ENCODE measurements around the gene C11orf58.

The C11orf58 gene

DNA sequence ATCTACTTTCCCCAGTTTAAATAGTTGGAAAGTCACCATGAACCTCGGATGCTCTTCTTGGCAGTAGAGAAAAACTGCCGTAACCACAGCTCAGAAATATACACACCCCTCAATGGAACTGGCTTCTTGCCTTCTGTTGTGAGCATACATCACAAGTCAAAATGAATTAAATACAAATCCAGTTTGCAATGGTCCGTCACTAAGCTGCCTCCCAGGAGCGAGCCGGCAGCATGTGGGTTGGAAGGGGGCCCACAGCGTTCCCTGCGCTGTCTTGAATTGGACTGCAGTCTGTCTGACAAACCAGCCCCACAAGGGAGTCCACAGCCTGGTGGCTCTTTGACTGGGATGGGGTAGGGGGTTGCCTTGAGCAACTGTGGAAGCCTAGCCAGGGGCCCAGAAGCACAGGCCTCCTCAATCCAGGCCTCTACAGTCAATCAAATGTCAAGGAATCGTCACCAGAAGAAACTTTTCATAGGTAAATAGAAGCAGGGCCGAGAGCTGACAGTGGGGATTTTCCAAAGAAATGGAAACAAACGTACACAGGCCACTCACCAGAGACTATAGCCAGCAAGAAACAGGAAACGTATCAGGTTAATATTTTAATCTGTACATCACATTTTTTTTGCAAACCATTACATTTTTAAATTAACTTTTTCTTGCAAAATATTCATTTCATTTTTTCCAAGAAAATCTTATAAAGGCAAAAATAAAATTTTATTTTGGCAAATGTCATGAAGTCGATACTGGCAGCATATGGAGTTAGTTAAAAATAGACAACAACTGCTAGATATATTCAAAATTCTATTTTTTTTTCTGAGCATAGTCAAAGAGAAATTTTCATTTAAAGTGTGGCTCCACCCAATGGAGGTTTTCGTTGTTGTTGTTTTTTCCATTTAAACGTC, 38.5 kb downstream of the C11orf58 start:
- H3K36me3 ChIP-seq (ENCODE audit: control insufficient read depth in 2 of 2, insufficient read depth in 2 of 2, low read length in 2 of 2): peaks cover 0 to 12% of the 10 kb centered on the region in 2 donors
- H3K4me3 ChIP-seq (ENCODE audit: low read length in 2 of 2): no peak overlapping the region
- H3K27me3 ChIP-seq (ENCODE audit: control insufficient read depth in 2 of 2, insufficient read depth in 2 of 2, low read length in 2 of 2): no peaks in the 10 kb centered on the region
- H3K9me3 ChIP-seq (ENCODE audit: control insufficient read depth in 2 of 2, low read length in 2 of 2): no peaks in the 10 kb centered on the region
- H3K4me1 ChIP-seq (ENCODE audit: control insufficient read depth in 2 of 2, insufficient read depth in 2 of 2, low read length in 2 of 2): peaks cover 2 to 6% of the 10 kb centered on the region in 2 donors
- no peak overlapping the region for H3K27ac ChIP-seq (ENCODE audit: low read depth in 2 of 2, low read length in 2 of 2)
- H3K9ac ChIP-seq (ENCODE audit: low read depth in 1 of 2, low read length in 2 of 2): no peak overlapping the region

DNA sequence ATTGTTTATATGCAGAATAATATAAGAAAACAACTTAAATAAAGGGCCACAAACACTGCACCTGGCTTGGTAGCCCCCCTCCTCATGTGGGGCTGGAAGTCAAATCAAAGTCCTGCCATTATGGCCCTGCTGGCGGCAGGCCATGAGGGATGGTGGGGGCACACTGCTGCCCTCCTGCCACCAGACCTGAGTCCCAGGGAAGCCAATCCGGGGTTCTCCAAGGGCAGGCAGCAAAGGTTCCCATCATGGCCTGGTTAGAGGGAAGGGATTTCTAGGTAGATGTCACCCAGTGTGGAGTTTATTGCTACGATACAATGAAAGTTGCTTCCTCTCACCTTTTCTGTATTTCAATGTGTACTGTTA, 39.1 kb downstream of the C11orf58 start:
- Histone ChIP-seq H3K27me3 (ENCODE audit: control insufficient read depth in 2 of 2, insufficient read depth in 2 of 2, low read length in 2 of 2) (no peaks in the 10 kb centered on the region), H3K27ac (ENCODE audit: low read depth in 2 of 2, low read length in 2 of 2) (no peak overlapping the region), H3K4me3 (ENCODE audit: low read length in 2 of 2) (no peak overlapping the region), H3K9me3 (ENCODE audit: control insufficient read depth in 2 of 2, low read length in 2 of 2) (no peaks in the 10 kb centered on the region), H3K4me1 (ENCODE audit: control insufficient read depth in 2 of 2, insufficient read depth in 2 of 2, low read length in 2 of 2) (peaks cover 2 to 6% of the 10 kb centered on the region in 2 donors), H3K36me3 (ENCODE audit: control insufficient read depth in 2 of 2, insufficient read depth in 2 of 2, low read length in 2 of 2) (peaks cover 2 to 15% of the 10 kb centered on the region in 2 donors), H3K9ac (ENCODE audit: low read depth in 1 of 2, low read length in 2 of 2) (no peak overlapping the region)

DNA sequence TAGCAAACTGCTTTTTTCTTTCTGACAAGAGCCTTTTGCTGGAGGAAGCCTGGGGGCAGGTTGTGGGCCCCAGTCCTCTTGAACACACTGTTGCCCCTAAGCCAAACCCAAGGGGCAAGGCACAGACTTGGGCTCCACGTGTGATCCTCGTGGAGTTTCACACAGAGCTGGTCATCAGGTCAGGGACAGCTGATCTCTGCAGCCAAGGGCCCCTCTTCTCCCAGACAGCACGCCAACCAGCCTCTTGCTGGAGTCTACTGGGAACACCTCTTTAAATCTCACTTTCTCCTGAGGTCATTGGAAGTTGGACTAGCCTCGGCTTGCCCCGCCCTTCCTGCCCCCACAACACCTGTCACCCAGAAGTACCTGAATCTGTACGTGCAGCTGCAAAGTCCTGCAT, 39.8 kb downstream of the C11orf58 start:
- no peak overlapping the region for H3K9ac ChIP-seq (ENCODE audit: low read depth in 1 of 2, low read length in 2 of 2)
- peaks cover 2 to 21% of the 10 kb centered on the region in 2 donors for H3K36me3 ChIP-seq (ENCODE audit: control insufficient read depth in 2 of 2, insufficient read depth in 2 of 2, low read length in 2 of 2)
- no peak overlapping the region for H3K4me3 ChIP-seq (ENCODE audit: low read length in 2 of 2)
- H3K27me3 ChIP-seq (ENCODE audit: control insufficient read depth in 2 of 2, insufficient read depth in 2 of 2, low read length in 2 of 2): no peaks in the 10 kb centered on the region
- H3K9me3 ChIP-seq (ENCODE audit: control insufficient read depth in 2 of 2, low read length in 2 of 2): no peaks in the 10 kb centered on the region
- peaks cover 2 to 6% of the 10 kb centered on the region in 2 donors for H3K4me1 ChIP-seq (ENCODE audit: control insufficient read depth in 2 of 2, insufficient read depth in 2 of 2, low read length in 2 of 2)
- no peak overlapping the region for H3K27ac ChIP-seq (ENCODE audit: low read depth in 2 of 2, low read length in 2 of 2)

DNA sequence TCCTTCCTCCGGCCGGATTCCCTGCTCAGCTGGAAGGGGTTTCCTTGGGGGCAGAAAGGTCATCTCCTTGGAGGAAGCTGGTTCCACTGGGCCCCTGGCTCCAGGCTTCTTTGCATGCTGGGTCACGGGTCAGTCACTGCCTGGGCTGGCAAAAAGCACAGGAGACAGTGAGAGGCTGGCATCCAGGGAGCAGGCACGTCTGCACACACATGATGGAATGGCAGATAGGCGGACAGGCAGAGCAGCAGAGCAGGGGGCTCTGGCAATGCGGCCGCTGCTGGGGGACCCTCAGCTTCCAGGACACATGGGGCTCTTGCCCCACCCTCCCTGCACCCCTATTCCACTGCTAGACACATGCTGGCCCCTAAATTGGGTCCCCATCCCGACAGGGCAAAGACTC, 40.4 kb downstream of the C11orf58 start:
- H3K4me3 ChIP-seq (ENCODE audit: low read length in 2 of 2): no peak overlapping the region
- H3K36me3 ChIP-seq (ENCODE audit: control insufficient read depth in 2 of 2, insufficient read depth in 2 of 2, low read length in 2 of 2): peaks cover 2 to 24% of the 10 kb centered on the region in 2 donors
- H3K9me3 ChIP-seq (ENCODE audit: control insufficient read depth in 2 of 2, low read length in 2 of 2): no peaks in the 10 kb centered on the region
- H3K27me3 ChIP-seq (ENCODE audit: control insufficient read depth in 2 of 2, insufficient read depth in 2 of 2, low read length in 2 of 2): no peaks in the 10 kb centered on the region
- no peak overlapping the region for H3K9ac ChIP-seq (ENCODE audit: low read depth in 1 of 2, low read length in 2 of 2)
- H3K4me1 ChIP-seq (ENCODE audit: control insufficient read depth in 2 of 2, insufficient read depth in 2 of 2, low read length in 2 of 2): peaks cover 2 to 6% of the 10 kb centered on the region in 2 donors
- no peak overlapping the region for H3K27ac ChIP-seq (ENCODE audit: low read depth in 2 of 2, low read length in 2 of 2)

DNA sequence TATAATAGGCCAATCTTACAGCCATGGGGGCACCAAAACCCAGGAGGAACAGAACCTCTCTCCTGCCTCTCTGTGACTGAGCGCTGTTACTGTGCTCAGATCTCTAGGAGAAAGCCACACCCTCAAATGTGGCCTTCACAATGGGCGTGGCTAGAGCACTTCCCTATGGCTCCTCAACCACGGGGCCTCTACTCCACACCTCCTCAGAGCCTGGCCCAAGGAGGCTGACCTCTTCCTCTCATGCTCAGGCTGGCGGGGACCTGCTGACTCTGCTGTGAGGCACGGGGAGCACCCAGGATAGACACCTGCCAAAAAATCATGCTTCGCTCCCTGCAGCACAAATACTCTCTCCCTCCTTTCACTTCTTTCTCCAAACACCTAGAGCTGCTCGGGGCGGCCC, 41.0 kb downstream of the C11orf58 start:
- Histone ChIP-seq H3K36me3 (ENCODE audit: control insufficient read depth in 2 of 2, insufficient read depth in 2 of 2, low read length in 2 of 2) (peaks cover 2 to 24% of the 10 kb centered on the region in 2 donors), H3K27me3 (ENCODE audit: control insufficient read depth in 2 of 2, insufficient read depth in 2 of 2, low read length in 2 of 2) (no peaks in the 10 kb centered on the region), H3K4me1 (ENCODE audit: control insufficient read depth in 2 of 2, insufficient read depth in 2 of 2, low read length in 2 of 2) (peaks cover 2 to 6% of the 10 kb centered on the region in 2 donors), H3K4me3 (ENCODE audit: low read length in 2 of 2) (no peak overlapping the region), H3K9me3 (ENCODE audit: control insufficient read depth in 2 of 2, low read length in 2 of 2) (no peaks in the 10 kb centered on the region), H3K9ac (ENCODE audit: low read depth in 1 of 2, low read length in 2 of 2) (no peak overlapping the region), H3K27ac (ENCODE audit: low read depth in 2 of 2, low read length in 2 of 2) (no peak overlapping the region)

DNA sequence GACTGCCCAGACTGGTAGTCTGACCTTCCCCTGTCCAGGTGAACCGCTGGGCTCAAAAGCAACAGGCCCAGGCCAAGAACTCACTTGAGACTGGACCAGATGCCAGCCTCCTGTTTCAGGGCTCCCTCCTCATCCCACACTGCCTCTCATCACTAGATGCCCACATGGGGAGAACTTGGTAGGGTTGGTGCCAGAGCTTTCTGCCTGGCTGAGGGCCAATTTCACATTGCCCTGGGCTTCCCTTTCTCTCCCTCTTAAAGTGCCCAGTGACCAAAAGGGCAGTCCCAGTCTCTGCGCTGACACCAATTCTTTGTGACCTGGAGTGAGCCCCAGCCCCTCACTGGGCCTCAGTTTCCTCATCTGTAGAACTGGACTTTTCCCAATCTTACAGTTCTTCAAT, 41.7 kb downstream of the C11orf58 start:
- H3K36me3 ChIP-seq (ENCODE audit: control insufficient read depth in 2 of 2, insufficient read depth in 2 of 2, low read length in 2 of 2): peaks cover 2 to 24% of the 10 kb centered on the region in 2 donors
- no peak overlapping the region for H3K27ac ChIP-seq (ENCODE audit: low read depth in 2 of 2, low read length in 2 of 2)
- no peaks in the 10 kb centered on the region for H3K27me3 ChIP-seq (ENCODE audit: control insufficient read depth in 2 of 2, insufficient read depth in 2 of 2, low read length in 2 of 2)
- no peak overlapping the region for H3K4me3 ChIP-seq (ENCODE audit: low read length in 2 of 2)
- no peak overlapping the region for H3K9ac ChIP-seq (ENCODE audit: low read depth in 1 of 2, low read length in 2 of 2)
- no peaks in the 10 kb centered on the region for H3K9me3 ChIP-seq (ENCODE audit: control insufficient read depth in 2 of 2, low read length in 2 of 2)
- H3K4me1 ChIP-seq (ENCODE audit: control insufficient read depth in 2 of 2, insufficient read depth in 2 of 2, low read length in 2 of 2): peaks cover 2 to 6% of the 10 kb centered on the region in 2 donors

DNA sequence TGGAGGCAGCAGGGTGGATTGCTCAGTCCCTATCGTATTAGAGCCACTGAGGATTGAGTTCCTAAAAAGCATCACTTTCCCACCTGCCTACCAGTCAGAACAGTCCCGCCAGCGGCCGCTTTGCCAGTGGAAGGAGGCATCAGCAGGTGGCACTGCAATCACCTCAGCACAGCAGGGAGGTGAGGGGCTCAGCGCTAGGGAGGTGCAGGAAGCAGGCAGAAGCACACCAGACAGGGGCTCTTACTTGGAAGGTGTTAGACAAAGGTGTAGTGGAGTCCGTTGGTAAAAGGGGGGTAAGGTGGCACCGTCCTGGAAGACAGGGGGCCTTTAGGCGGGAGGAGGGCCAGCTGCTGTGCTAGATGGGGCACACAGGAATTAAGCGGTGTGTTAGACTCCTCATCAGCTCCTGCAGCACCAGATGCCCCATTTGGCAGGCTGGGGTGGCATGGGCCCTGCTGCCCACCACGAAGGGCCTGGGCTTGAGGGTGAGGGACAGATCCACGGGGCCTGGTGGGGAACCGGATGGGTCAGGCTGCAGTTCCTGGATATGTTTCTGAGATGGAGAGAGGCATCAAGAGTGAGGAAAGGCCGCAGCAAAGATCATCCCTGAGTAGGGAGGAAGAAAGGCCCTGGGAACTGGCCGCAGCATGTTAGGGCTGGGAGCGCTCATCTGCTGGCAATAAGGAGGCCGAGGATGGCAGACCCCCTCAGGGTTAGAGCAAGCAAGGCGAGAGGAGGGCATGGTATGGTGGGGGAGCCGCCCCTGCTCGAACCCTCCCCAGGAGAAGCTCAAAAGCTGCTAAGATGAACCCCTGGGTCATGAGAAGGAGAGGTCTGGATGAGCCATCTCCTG, 42.5 kb downstream of the C11orf58 start:
- H3K9me3 ChIP-seq (ENCODE audit: control insufficient read depth in 2 of 2, low read length in 2 of 2): no peaks in the 10 kb centered on the region
- peaks cover 3 to 24% of the 10 kb centered on the region in 2 donors for H3K36me3 ChIP-seq (ENCODE audit: control insufficient read depth in 2 of 2, insufficient read depth in 2 of 2, low read length in 2 of 2)
- no peak overlapping the region for H3K27ac ChIP-seq (ENCODE audit: low read depth in 2 of 2, low read length in 2 of 2)
- no peak overlapping the region for H3K4me3 ChIP-seq (ENCODE audit: low read length in 2 of 2)
- H3K4me1 ChIP-seq (ENCODE audit: control insufficient read depth in 2 of 2, insufficient read depth in 2 of 2, low read length in 2 of 2): peaks cover 2 to 8% of the 10 kb centered on the region in 2 donors
- no peaks in the 10 kb centered on the region for H3K27me3 ChIP-seq (ENCODE audit: control insufficient read depth in 2 of 2, insufficient read depth in 2 of 2, low read length in 2 of 2)
- no peak overlapping the region for H3K9ac ChIP-seq (ENCODE audit: low read depth in 1 of 2, low read length in 2 of 2)

DNA sequence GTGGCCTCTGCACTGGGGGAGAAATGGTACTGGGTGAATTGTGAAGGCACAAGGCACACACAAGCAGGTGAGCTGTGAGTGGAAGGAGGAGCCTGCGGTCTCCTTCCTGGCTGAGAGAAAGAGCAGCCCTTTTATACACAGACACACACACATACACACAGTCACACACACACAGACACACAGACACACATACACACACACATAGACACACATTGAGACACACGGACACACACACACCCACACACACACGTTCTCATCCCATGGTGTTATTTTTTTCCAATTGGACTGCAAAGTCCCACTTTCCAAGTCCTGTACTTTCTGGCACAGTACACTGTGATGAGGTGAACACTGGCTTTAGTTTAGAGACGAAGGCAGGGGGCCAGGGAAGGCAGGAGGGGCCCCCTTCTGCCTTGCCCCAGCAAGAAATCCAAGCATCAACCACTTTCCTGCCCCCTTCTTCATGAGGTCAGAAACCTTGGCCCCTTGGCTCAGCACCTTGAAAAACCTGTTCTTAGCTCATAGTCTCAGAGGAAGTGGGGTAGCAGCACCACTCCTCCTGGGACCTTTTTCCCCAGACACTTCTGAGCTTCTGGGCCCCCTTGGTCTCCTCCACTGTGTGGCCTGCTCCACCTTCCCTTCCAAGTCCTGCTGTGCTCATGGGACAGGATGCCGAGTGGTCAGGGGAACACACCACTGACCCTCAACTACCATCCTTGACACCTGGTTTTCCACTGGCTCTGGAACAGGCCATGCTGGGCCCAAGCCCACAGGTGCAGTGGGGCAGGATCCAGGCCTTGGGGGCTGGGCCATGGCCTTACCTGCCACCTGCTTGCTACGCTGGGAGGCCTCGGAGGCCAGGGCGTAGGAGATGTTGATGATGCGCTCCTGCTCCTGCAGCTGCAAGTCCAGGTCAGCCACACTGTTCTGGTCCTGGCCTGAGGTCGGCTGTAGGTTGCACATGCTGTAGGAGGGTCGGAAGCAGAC, 43.8 kb downstream of the C11orf58 start:
- no peaks in the 10 kb centered on the region for H3K27me3 ChIP-seq (ENCODE audit: control insufficient read depth in 2 of 2, insufficient read depth in 2 of 2, low read length in 2 of 2)
- H3K27ac ChIP-seq (ENCODE audit: low read depth in 2 of 2, low read length in 2 of 2): no peak overlapping the region
- H3K36me3 ChIP-seq (ENCODE audit: control insufficient read depth in 2 of 2, insufficient read depth in 2 of 2, low read length in 2 of 2): peaks cover 5 to 20% of the 10 kb centered on the region in 2 donors
- H3K9ac ChIP-seq (ENCODE audit: low read depth in 1 of 2, low read length in 2 of 2): no peak overlapping the region
- no peaks in the 10 kb centered on the region for H3K9me3 ChIP-seq (ENCODE audit: control insufficient read depth in 2 of 2, low read length in 2 of 2)
- peaks cover 5 to 10% of the 10 kb centered on the region in 2 donors for H3K4me1 ChIP-seq (ENCODE audit: control insufficient read depth in 2 of 2, insufficient read depth in 2 of 2, low read length in 2 of 2)
- H3K4me3 ChIP-seq (ENCODE audit: low read length in 2 of 2): no peak overlapping the region

DNA sequence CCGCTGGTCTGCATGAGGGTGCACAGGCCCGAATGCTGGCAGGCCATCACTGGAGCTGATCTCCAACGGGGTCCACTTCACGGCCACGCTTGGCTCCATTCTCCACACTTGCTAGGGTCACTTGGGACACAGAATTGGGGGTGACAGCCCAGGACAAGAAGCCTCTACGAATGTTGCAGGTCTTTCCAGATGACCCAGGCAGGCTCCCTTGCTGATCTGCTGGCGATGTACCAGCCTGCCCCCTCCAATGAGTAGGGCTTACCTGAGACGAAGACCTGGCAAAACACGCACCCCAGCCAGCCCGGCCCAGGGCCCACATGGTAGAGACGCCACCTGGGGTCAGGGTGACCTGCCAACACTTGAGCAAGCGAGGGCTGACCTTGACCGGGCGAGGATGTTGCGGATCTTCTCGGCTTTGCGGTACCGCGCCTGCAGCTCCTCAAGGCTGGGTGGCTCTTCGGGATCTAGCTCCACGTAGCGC, 44.9 kb downstream of the C11orf58 start:
- Histone ChIP-seq H3K4me3 (ENCODE audit: low read length in 2 of 2) (no peak overlapping the region), H3K9me3 (ENCODE audit: control insufficient read depth in 2 of 2, low read length in 2 of 2) (no peaks in the 10 kb centered on the region), H3K9ac (ENCODE audit: low read depth in 1 of 2, low read length in 2 of 2) (no peak overlapping the region), H3K27me3 (ENCODE audit: control insufficient read depth in 2 of 2, insufficient read depth in 2 of 2, low read length in 2 of 2) (no peaks in the 10 kb centered on the region), H3K36me3 (ENCODE audit: control insufficient read depth in 2 of 2, insufficient read depth in 2 of 2, low read length in 2 of 2) (peaks cover 10 to 23% of the 10 kb centered on the region in 2 donors), H3K27ac (ENCODE audit: low read depth in 2 of 2, low read length in 2 of 2) (no peak overlapping the region), H3K4me1 (ENCODE audit: control insufficient read depth in 2 of 2, insufficient read depth in 2 of 2, low read length in 2 of 2) (peaks cover 5 to 10% of the 10 kb centered on the region in 2 donors)
